GM06990 (cell line): ENCODE data around the gene MAPK1IP1L.

Source experiments
- DNase-seq: peaks from one replicate; pipeline ENCODE4 v3.0.0-alpha.2; 2011; ENCODE audit not compliant: insufficient read length; ENCODE audit errors: extremely low read depth
- H3K27me3 ChIP-seq: replicated peaks from 2 replicates; pipeline ENCODE4 v1.6.0; 2011; ENCODE audit warnings: low read length; ENCODE audit not compliant: control insufficient read depth, insufficient read depth
- H3K36me3 ChIP-seq: 2 replicates; pipeline ENCODE4 v1.5.1; 2011; ENCODE audit warnings: low read length; ENCODE audit not compliant: control insufficient read depth, insufficient read depth
- H3K4me3 ChIP-seq: replicated peaks from 2 replicates; pipeline ENCODE4 v1.5.1; 2011; ENCODE audit warnings: low read depth, mild to moderate bottlenecking, control low read depth, low read length
- TF ChIP-seq, protein P1 (sequence below): IDR thresholded peaks from 2 replicates; pipeline ENCODE4 v1.5.1; 2011; ENCODE audit warnings: low read length, control low read depth, mild to moderate bottlenecking, inconsistent platforms; ENCODE audit not compliant: insufficient read depth, poor library complexity, severe bottlenecking

Gene MAPK1IP1L

DNA sequence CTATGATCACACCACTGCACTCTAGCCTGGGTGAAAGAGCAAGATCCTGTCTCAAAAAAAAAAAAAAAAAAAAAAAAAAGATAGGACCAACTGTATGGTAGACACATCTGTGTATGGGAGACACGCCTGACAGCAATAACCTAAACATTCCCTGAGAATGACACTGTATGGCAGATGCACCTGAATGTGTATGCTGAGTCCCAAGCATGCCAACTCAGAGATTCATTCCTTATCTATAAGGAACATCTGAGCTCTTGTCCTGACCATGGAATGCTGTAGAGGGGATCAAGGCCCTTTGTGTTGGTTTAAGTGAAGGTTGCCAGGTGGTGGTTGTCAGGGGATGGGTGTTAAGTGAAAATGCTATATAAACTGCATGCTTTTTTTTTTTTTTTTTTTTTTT lies 58.4 kb downstream of the MAPK1IP1L start:
- TF ChIP-seq, protein P1, sequence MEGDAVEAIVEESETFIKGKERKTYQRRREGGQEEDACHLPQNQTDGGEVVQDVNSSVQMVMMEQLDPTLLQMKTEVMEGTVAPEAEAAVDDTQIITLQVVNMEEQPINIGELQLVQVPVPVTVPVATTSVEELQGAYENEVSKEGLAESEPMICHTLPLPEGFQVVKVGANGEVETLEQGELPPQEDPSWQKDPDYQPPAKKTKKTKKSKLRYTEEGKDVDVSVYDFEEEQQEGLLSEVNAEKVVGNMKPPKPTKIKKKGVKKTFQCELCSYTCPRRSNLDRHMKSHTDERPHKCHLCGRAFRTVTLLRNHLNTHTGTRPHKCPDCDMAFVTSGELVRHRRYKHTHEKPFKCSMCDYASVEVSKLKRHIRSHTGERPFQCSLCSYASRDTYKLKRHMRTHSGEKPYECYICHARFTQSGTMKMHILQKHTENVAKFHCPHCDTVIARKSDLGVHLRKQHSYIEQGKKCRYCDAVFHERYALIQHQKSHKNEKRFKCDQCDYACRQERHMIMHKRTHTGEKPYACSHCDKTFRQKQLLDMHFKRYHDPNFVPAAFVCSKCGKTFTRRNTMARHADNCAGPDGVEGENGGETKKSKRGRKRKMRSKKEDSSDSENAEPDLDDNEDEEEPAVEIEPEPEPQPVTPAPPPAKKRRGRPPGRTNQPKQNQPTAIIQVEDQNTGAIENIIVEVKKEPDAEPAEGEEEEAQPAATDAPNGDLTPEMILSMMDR = no peak
- DNase-seq = no peak
- H3K36me3 ChIP-seq = no peaks in the 10 kb centered on the region
- no peaks in the 10 kb centered on the region for H3K27me3 ChIP-seq
- no peak overlapping the region for H3K4me3 ChIP-seq

DNA sequence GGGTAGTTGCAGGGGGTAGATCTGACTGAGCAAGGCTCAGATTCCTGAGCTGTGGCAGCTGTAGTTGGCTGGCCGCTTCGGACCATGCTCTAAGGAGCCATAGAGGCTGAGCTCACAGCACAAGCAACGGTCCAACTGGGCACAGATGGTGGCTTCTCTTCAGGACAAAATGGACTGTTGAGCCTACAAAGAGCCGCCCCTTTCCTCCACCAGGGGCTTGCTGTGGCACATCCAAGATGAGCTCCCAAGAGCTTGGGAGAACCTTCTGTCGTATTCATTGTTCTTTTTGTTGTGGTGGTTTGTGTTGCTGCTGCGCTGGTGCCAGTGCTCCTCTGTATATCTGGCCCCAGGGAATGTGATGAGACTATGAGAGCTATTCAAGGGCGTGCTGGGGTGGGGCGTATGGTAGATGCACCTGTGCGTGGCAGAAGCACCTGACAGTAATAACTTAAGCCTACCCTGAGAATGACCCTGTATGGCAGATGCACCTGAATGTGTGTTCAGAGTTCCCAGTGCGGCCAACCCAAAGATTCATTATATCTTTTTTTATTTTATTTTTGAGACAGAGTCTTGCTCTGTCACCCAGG lies 59.8 kb downstream of the MAPK1IP1L start:
- Histone ChIP-seq H3K36me3 (no peaks in the 10 kb centered on the region), H3K27me3 (no peaks in the 10 kb centered on the region)
- TF ChIP-seq, protein P1 = no peak

DNA sequence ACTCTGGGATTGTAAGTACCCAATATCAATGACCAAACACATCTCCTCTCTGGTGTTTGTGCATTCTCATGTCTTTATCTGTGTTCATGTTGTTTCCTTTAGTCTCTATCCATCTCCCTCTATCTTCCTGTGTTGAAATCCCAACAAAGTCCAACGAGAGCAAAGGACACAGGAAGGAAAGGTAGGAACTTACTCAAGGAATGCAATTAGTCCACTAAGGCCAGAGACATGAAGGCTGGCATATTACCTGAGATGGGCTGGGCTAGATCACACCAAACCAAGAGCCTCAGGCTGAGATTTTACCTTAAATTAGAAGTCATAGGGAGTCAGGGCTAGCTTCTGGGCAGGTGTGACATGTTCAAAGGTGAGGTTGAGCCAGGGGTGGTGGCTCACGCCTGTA lies 63.3 kb downstream of the MAPK1IP1L start:
- TF ChIP-seq, protein P1 = no peak
- Histone ChIP-seq H3K4me3 (no peak overlapping the region), H3K27me3 (no peaks in the 10 kb centered on the region), H3K36me3 (no peaks in the 10 kb centered on the region)
- no peak for DNase-seq

More for the DNA sequence above, 59.8 kb downstream of the MAPK1IP1L start:
- no peak for DNase-seq
- no peak overlapping the region for H3K4me3 ChIP-seq

DNA sequence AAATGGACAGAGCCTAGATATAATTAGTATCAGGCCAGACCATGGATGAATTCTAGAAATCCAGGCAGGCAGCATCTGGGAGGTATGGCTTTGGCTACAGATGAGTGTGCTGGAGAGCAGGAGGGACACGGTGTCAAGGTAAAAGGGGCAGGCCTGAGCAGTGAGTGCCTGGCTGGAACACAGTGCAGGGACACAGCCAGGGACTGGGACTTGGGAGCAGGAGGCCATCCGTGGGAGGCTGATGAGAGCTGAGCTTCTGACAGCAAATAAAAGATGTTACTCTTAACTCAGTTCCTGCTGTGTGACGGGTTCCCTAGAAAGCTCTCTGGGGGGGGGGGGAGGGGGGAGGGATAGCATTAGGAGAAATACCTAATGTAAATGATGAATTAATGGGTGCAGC lies 64.0 kb downstream of the MAPK1IP1L start:
- Histone ChIP-seq H3K36me3 (no peaks in the 10 kb centered on the region), H3K27me3 (no peaks in the 10 kb centered on the region), H3K4me3 (no peak overlapping the region)
- DNase-seq = no peak
- TF ChIP-seq, protein P1 = no peak

DNA sequence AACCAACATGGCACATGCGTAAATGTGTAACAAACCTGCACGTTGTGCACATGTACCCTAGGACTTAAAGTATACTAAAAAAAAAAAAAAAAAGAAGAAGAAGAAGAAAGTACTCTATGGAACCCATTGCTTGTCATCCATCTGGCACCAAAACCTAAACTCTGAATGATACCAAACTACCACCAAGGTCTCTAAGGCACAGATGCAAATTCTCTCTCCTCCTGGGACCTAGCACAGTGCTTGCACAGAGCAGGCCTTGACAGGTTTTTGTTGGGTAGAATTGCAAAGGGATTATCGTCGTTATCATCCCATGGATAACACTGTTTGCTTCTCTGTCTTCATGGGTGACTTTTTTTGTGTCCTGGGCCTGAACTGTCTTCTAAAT lies 64.4 kb downstream of the MAPK1IP1L start:
- TF ChIP-seq, protein P1 = no peak
- Histone ChIP-seq H3K36me3 (no peaks in the 10 kb centered on the region), H3K27me3 (no peaks in the 10 kb centered on the region), H3K4me3 (no peak overlapping the region)
- no peak for DNase-seq
